K562 (cell line): ENCODE data around the gene ZNF571.

Source experiments
- MAX ChIP-seq: sonication (generic); formaldehyde crosslinking; IDR thresholded peaks from 2 replicates; pipeline ENCODE4 v1.9.0; 2022; ENCODE audit warnings: mild to moderate bottlenecking, missing genetic modification reagents
- TCF7 ChIP-seq: sonication (generic); IDR thresholded peaks from 2 replicates; pipeline ENCODE4 v1.6.1; 2016; ENCODE audit warnings: antibody characterized with exemption, borderline replicate concordance

DNA sequence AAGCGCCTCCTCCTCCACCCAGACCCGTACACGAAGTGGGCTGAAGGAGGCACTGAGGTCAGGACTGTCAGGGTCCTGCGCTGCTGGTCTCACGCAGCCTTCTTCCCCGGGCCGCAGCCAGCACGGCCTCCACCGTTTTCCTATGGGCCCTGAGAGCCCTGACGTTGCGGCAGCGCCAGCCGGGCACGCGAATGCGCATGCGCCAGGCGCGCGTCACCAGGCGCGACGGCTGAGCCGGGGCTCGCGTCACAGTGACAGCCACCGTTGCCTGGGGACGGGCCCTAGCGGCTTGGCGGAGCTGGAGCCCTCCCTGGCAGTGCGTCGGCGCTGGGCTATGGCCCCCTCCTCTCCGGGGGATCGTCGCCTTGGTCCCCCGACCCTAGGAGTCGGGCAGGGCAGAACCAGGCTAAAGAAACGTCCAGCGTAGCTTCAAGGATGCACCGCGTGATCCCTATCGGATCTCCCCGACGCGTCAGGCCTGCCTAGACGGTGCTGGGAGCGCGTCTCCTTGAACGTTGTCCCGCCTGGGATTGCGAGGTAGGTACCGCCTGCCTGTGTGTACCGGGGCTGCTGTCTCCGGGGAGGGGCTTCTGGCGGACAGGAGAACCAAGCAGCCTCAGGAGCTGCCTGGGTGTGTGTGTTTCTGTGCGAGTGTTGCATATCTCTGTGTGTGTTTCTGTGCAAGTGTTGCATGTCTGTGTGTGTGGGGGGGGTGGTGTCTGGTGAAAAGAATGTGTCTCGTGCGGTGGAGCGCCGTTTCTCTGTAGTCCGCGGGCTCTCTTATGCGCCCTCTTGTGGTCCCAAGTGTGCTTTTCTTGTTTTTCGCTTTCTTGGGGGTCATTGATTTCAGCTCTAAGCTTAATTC is 43.2 kb downstream of the ZNF571 start:
- TF ChIP-seq TCF7 (no peak), MAX (CRISPR knock-in tag) (no peak)
